OCI-LY1 (cell line): ENCODE measurements around the gene ACSBG1.

Experiments
- CTCF ChIP-seq: fragments of 200-600 bp; sonication (generic), shearing (Covaris generic); IDR thresholded peaks from 2 replicates; pipeline ENCODE4 v1.5.1; 2017; ENCODE audit warnings: mild to moderate bottlenecking, antibody characterized with exemption, low read length, moderate library complexity, mixed read lengths
- EZH2 ChIP-seq: fragments of 200-600 bp; sonication (generic), shearing (Covaris generic); IDR thresholded peaks from 2 replicates; pipeline ENCODE4 v1.8.0; 2017; ENCODE audit warnings: borderline replicate concordance, mixed run types, mild to moderate bottlenecking, antibody characterized with exemption, low read length, moderate library complexity, mixed read lengths

GRCh38 chr15:78237146-78237545, 2.8 kb upstream of the ACSBG1 start:
- TF ChIP-seq CTCF (no peak), EZH2 (no peak)
